HEK293T (cell line): ENCODE measurements around the gene LINC01488.

Experiments
- BHLHE40 ChIP-seq: fragments of 450-650 bp; IDR thresholded peaks from 2 replicates; pipeline ENCODE4 v1.6.1; 2016; ENCODE audit warnings: mild to moderate bottlenecking, moderate library complexity, borderline replicate concordance
- CTBP1 ChIP-seq: fragments of 450-650 bp; IDR thresholded peaks from 2 replicates; pipeline ENCODE4 v1.6.1; 2016; ENCODE audit warnings: borderline replicate concordance
- ELF4 ChIP-seq: fragments of 450-650 bp; IDR thresholded peaks from 2 replicates; pipeline ENCODE4 v1.6.1; 2017; ENCODE audit warnings: antibody characterized with exemption
- FOXA1 ChIP-seq: fragments of 450-650 bp; IDR thresholded peaks from 2 replicates; pipeline ENCODE4 v1.6.1; 2016; ENCODE audit warnings: mild to moderate bottlenecking
- FOXK2 ChIP-seq: fragments of 450-650 bp; IDR thresholded peaks from 2 replicates; pipeline ENCODE4 v1.6.1; 2016; ENCODE audit warnings: mild to moderate bottlenecking
- FOXM1 ChIP-seq: fragments of 450-650 bp; IDR thresholded peaks from 2 replicates; pipeline ENCODE4 v1.6.1; 2017; ENCODE audit warnings: mild to moderate bottlenecking, borderline replicate concordance
- HDGF ChIP-seq: fragments of 450-650 bp; IDR thresholded peaks from 2 replicates; pipeline ENCODE4 v1.6.1; 2017; ENCODE audit warnings: antibody characterized with exemption, borderline replicate concordance
- LEF1 ChIP-seq: fragments of 450-650 bp; IDR thresholded peaks from 2 replicates; pipeline ENCODE4 v1.6.1; 2017; ENCODE audit warnings: mild to moderate bottlenecking, borderline replicate concordance
- NFRKB ChIP-seq: fragments of 450-650 bp; IDR thresholded peaks from 2 replicates; pipeline ENCODE4 v1.6.1; 2016; ENCODE audit warnings: mild to moderate bottlenecking, moderate library complexity
- SP1 ChIP-seq: fragments of 450-650 bp; IDR thresholded peaks from 2 replicates; pipeline ENCODE4 v1.6.1; 2017
- TARDBP ChIP-seq: fragments of 450-650 bp; IDR thresholded peaks from 2 replicates; pipeline ENCODE4 v1.6.1; 2016
- ZNF384 ChIP-seq: fragments of 450-650 bp; IDR thresholded peaks from 2 replicates; pipeline ENCODE4 v1.6.1; 2016

DNA sequence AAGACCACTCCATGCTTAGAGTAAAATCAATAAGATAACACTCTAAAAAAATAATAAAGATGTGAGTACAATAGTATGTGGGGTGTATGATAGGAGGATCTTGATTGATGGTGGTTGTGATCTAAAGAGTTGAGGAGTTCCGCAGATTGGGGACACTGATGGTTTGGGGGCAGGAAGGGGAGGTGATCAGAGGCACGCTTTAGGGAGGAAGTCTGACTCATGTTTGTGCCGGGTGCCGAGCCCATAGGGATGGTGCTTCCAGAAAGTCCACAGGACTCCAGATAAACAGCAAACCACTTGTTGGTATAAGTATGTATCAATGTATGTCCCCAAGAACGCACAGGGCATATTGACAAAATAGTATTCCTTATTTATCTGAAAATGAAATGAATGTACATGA, 27.5 kb downstream of the LINC01488 start:
- no peak for TF ChIP-seq FOXK2
- no peak for TF ChIP-seq FOXA1
- no peak for TF ChIP-seq FOXM1
- TF ChIP-seq BHLHE40 = no peak
- no peak for TF ChIP-seq TARDBP
- TF ChIP-seq SP1 = no peak
- TF ChIP-seq NFRKB = no peak
- TF ChIP-seq CTBP1 = no peak
- TF ChIP-seq ZNF384 = no peak
- TF ChIP-seq LEF1 = no peak
- no peak for TF ChIP-seq ELF4
- TF ChIP-seq HDGF = no peak
